GM21447 (cell line): ENCODE data around the gene ASRGL1.

ENCODE experiments used
- ATAC-seq: cut with Tn5 transposase; IDR thresholded peaks from one replicate; pipeline ENCODE4 v1.9.1; 2021; ENCODE audit not compliant: unreplicated experiment

Gene ASRGL1

DNA sequence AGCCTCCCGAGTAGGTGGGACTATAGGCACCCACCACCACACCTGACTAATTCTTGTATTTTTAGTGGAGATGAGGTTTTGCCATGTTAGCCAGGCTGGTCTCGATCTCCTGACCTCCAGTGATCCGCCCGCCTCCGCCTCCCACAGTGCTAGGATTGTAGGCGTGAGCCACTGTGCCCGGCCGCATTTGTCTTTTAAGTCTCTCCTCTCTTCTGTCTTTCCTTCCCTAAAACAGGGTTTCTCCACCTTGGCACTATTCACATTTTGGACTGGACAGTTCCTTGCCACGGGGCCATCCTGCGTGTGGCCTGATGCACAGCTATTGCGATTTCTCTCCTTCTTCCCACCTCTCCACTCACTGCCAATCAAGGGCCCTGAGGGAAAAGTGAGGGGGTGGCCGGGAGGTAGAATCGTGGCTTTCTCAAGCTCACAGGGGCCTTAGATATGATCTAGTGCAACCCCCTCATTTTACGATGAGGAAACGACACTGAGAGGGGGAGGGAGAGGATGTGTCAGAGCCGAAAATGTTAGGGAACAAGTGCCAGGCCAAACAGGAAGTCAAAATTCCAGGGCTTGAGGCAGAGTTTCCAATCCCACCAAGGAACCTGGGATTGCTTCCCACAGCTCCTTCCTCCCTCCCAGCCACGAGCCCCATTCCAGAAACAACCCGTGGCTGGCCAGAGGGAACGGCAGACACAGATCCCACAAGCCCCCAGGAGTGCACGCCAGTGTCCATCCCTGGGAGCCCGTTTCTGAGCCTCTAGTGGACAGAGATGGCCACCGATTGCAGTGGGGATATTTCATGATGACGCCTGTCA is 102.7 kb downstream of the ASRGL1 start:
- ATAC-seq = no peak
